Right atrium auricular region (tissue), 2 donors: ENCODE data around the gene TPPP2. TPM values are rescaled to one million over a fixed set of nuclear protein-coding genes. Genes with fewer than 3 reads are reported as not detected.

Experiments used
- DNase-seq: peaks from one replicate; pipeline ENCODE4 v3.0.0-alpha.2; 2019; ENCODE audit warnings: low spot score
- H3K27ac ChIP-seq, 2 donors: fragments of 200-600 bp; sonication (generic); 1 replicate in 1 of 2; 2 replicates in 1 of 2; pipeline ENCODE4 v1.5.1; 2016 to 2019
- H3K27me3 ChIP-seq, 2 donors: fragments of 200-600 bp; sonication (generic); one replicate each; pipeline versions ENCODE4 v1.5.1 to v1.6.0; 2017 to 2019
- H3K36me3 ChIP-seq: fragments of 200-600 bp; sonication (generic); one replicate; pipeline ENCODE4 v1.5.1; 2016
- H3K4me1 ChIP-seq, 2 donors: fragments of 200-600 bp; sonication (generic); one replicate each; pipeline versions ENCODE4 v1.5.1 to v1.6.0; 2017 to 2019
- H3K4me3 ChIP-seq, 2 donors: fragments of 200-600 bp; sonication (generic); 1 replicate in 1 of 2; 2 replicates in 1 of 2; pipeline ENCODE4 v1.5.1; 2017 to 2019; ENCODE audit warnings: mild to moderate bottlenecking in 1 of 2, moderate library complexity in 1 of 2
- H3K9me3 ChIP-seq, 2 donors: fragments of 200-600 bp; sonication (generic); one replicate each; pipeline ENCODE4 v1.5.1; 2019
- CTCF ChIP-seq, 2 donors: fragments of 200-600 bp; sonication (generic); IDR thresholded peaks; one replicate each; pipeline ENCODE4 v1.5.1; 2019; ENCODE audit warnings: antibody characterized with exemption in 2 of 2
- total RNA-seq, 2 donors: library from RNA; depleted of rRNA; stranded (reverse); fragments of >200 nt; gene quantifications; one replicate each; pipeline ENCODE4 v1.1.0, GENCODE V29; 2016

The TPPP2 gene
- total RNA-seq, 2 donors from 2014 or later, result 0.86 TPM; not detected in 1

DNA sequence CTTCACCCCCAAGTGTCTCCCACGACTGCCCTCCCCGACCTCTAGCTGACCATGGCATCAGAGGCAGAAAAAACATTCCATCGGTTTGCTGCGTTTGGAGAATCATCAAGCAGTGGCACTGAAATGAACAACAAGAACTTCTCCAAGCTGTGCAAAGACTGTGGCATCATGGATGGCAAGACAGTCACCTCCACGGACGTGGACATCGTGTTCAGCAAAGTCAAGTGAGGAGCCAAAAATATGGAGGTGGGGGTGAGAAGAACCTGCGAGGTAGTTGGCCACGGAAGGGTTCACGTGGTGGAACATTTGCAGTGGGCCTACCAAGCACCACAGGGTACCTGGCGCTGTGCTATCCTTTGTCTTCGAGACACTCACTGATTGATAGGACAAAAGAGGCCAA, 514 bp downstream of the TPPP2 start:
- Histone ChIP-seq H3K4me3 (no peak overlapping the region), H3K36me3 (no peaks in the 10 kb centered on the region), H3K27ac (no peak overlapping the region), H3K9me3 (no peaks in the 10 kb centered on the region), H3K4me1 (peaks cover 0 to 17% of the 10 kb centered on the region in 2 donors), H3K27me3 (no peaks in the 10 kb centered on the region)
- no peak for TF ChIP-seq CTCF (IDR thresholded peaks at IDR 0.05)
- no peak for DNase-seq

GRCh38 chr14:21032326-21033132, 2.5 kb downstream of the TPPP2 start:
- Histone ChIP-seq H3K27ac (no peak overlapping the region), H3K4me1 (no peaks in the 10 kb centered on the region), H3K36me3 (no peaks in the 10 kb centered on the region), H3K9me3 (no peaks in the 10 kb centered on the region), H3K27me3 (no peaks in the 10 kb centered on the region), H3K4me3 (no peak overlapping the region)
- no peak for DNase-seq
- TF ChIP-seq CTCF (IDR thresholded peaks at IDR 0.05), result no peak

- Histone ChIP-seq H3K9me3 (no peaks in the 10 kb centered on the region), H3K36me3 (no peaks in the 10 kb centered on the region), H3K27ac (no peak overlapping the region), H3K27me3 (no peaks in the 10 kb centered on the region), H3K4me1 (peaks cover 0 to 2% of the 10 kb centered on the region in 2 donors), H3K4me3 (no peak overlapping the region)
- no peak for TF ChIP-seq CTCF (IDR thresholded peaks at IDR 0.05)
- no peak for DNase-seq
Observed at GRCh38 chr14:21033133-21033698, 3.2 kb downstream of the TPPP2 start.

GRCh38 chr14:21034707-21035106, 4.7 kb downstream of the TPPP2 start, which contains the start of gene RNASE13:
Gene RNASE13 (minus strand): TSS chr14:21034807. CDS start chr14:21034288, 519 bp downstream.
- no peak for DNase-seq
- Histone ChIP-seq H3K36me3 (no peaks in the 10 kb centered on the region), H3K27ac (no peak within 1 kb of the TSS), H3K27me3 (no peaks in the 10 kb centered on the region), H3K9me3 (no peaks in the 10 kb centered on the region), H3K4me1 (peaks cover 0 to 17% of the 10 kb centered on the region in 2 donors), H3K4me3 (no peak within 1 kb of the TSS)
- TF ChIP-seq CTCF (IDR thresholded peaks at IDR 0.05), result no peak

DNA sequence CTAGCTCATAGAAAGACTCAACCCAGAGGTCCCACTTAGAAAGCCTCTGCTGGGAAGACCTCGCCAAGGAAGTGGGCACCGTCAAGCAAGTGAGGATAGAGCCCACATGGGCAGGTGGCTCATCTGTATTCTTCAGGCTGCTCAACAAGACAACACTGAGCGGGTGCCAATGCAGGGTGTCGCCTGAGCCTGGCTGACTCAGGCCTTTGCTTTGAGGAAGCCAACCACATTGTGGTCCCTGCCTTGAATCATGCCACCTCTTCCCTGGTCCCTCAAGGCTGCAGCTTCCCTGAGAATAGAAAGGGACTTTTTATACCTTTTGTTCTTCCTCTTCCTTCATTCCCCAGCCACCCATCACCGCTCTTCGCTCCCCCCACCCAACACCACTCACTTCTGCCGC, 6.7 kb downstream of the TPPP2 start:
- no peak for DNase-seq
- Histone ChIP-seq H3K27ac (peak overlapping the region in 1 of 2 donors; percentile 23), H3K36me3 (no peaks in the 10 kb centered on the region), H3K9me3 (no peaks in the 10 kb centered on the region), H3K27me3 (no peaks in the 10 kb centered on the region), H3K4me3 (no peak overlapping the region), H3K4me1 (peaks cover 0 to 23% of the 10 kb centered on the region in 2 donors)
- TF ChIP-seq CTCF (IDR thresholded peaks at IDR 0.05), result no peak
